ENCODE measurements around the gene HLA-G. TPM values are rescaled to one million over a fixed set of nuclear protein-coding genes. Genes with fewer than 3 reads are reported as not detected.

Gene HLA-G
- polyA plus RNA-seq, 1 of the 3 experiments (the other 2 are of a cell fraction) = not detected

DNA sequence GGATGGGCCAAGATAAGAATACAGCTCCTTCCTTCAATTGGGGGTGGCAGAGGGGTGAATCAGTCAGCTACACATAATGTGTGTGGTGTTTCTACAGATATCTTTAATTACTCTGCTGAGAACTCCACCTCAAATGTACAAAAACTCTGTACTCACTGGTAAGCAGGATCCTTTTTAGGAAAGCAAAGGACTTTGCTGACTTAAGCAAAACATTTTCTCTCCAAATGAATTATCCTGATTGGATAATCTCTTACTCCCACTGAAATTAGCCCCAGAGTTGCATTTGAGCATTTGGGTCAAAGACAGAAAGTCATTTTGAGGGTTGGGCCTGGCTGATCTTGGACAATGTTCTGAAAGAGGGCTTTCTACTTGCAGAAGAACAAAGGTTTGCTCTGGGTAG, 13.4 kb downstream of the HLA-G start:
- H3K9me3 ChIP-seq = no peaks in the 10 kb centered on the region
- H3K79me2 ChIP-seq (ENCODE audit: insufficient read depth) = no peaks in the 10 kb centered on the region
- CTCF ChIA-PET = no interaction called here
- no peaks in the 10 kb centered on the region for H4K20me1 ChIP-seq (ENCODE audit: insufficient read depth)
- TF ChIP-seq, protein P1, sequence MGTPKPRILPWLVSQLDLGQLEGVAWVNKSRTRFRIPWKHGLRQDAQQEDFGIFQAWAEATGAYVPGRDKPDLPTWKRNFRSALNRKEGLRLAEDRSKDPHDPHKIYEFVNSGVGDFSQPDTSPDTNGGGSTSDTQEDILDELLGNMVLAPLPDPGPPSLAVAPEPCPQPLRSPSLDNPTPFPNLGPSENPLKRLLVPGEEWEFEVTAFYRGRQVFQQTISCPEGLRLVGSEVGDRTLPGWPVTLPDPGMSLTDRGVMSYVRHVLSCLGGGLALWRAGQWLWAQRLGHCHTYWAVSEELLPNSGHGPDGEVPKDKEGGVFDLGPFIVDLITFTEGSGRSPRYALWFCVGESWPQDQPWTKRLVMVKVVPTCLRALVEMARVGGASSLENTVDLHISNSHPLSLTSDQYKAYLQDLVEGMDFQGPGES (IDR thresholded peaks at IDR 0.05; ENCODE audit: low read depth, low read length) = no peak
- TF ChIP-seq YY1 (IDR thresholded peaks at IDR 0.05; ENCODE audit: low read depth) = no peak
- TF ChIP-seq RFX5 (IDR thresholded peaks at IDR 0.05; ENCODE audit: low read length) = no peak
- TF ChIP-seq GABPA (IDR thresholded peaks at IDR 0.05; ENCODE audit: low read depth) = no peak
- TF ChIP-seq, protein P2, sequence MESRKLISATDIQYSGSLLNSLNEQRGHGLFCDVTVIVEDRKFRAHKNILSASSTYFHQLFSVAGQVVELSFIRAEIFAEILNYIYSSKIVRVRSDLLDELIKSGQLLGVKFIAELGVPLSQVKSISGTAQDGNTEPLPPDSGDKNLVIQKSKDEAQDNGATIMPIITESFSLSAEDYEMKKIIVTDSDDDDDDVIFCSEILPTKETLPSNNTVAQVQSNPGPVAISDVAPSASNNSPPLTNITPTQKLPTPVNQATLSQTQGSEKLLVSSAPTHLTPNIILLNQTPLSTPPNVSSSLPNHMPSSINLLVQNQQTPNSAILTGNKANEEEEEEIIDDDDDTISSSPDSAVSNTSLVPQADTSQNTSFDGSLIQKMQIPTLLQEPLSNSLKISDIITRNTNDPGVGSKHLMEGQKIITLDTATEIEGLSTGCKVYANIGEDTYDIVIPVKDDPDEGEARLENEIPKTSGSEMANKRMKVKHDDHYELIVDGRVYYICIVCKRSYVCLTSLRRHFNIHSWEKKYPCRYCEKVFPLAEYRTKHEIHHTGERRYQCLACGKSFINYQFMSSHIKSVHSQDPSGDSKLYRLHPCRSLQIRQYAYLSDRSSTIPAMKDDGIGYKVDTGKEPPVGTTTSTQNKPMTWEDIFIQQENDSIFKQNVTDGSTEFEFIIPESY (IDR thresholded peaks at IDR 0.05; ENCODE audit: borderline replicate concordance, low read depth) = no peak
- no peak for TF ChIP-seq NFIC (IDR thresholded peaks at IDR 0.05; ENCODE audit: borderline replicate concordance)
- TF ChIP-seq RCOR1 (IDR thresholded peaks at IDR 0.05; ENCODE audit: low read length) = no peak
- TF ChIP-seq TEAD4 (IDR thresholded peaks at IDR 0.05; ENCODE audit: borderline replicate concordance, insufficient read depth) = no peak
- TF ChIP-seq JUND (IDR thresholded peaks at IDR 0.05) = no peak
- peaks cover 14% of the 10 kb centered on the region for H3K27me3 ChIP-seq (ENCODE audit: insufficient read depth)
- DNase-seq = no peak
- H3K4me2 ChIP-seq = no peak overlapping the region
- H3K9ac ChIP-seq = no peak overlapping the region
- no peaks in the 10 kb centered on the region for H3F3A ChIP-seq (replicated peaks; ENCODE audit: insufficient read depth)
- no peak overlapping the region for H3K27ac ChIP-seq (ENCODE audit: low read depth in 2 of 2, low read length in 1 of 2)
- H3K4me1 ChIP-seq (ENCODE audit: control insufficient read depth in 1 of 2, insufficient read depth in 2 of 2, low read depth in 1 of 2, low read length in 1 of 2) = no peaks in the 10 kb centered on the region
- no peaks in the 10 kb centered on the region for H3K36me3 ChIP-seq (replicated peaks in 1 of 2; ENCODE audit: control insufficient read depth in 1 of 2, insufficient read depth in 2 of 2, low read length in 1 of 2)
- no peak overlapping the region for H3K4me3 ChIP-seq (ENCODE audit: low read depth in 2 of 2, low read length in 1 of 2)
- H3K9me2 ChIP-seq = no peaks in the 10 kb centered on the region
- POLR2A ChIA-PET = no interaction called here
- H2AFZ ChIP-seq (ENCODE audit: low read depth) = no peak overlapping the region

DNA sequence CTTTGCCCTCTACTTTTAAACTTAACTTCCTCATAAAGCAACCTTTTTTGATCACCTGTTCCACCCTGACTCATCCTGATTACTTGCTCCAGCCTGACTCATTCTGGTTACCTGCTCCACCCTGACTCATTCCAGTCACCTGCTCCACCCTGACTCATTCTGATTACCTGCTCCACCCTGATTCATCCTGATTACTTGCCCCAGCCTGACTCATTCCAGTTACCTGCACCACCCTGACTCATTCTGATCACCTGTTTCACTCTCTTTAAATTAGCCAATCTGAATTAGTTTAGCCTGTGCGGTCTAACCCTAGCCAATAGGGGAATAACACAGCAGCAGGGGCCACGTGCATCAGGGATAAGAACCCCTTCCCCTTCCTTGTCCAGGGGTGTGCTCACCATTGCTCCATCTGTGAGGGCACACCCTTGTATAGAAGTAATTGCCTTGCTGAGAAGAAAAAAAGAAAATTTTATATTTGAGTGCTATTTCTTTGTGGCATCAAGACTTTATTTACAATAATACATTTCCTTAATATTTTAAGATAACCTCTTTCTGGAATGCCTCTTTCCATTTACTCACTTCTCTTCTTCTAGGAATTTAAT, 17.9 kb downstream of the HLA-G start:
- Histone ChIP-seq H3K36me3 (replicated peaks in 1 of 2; ENCODE audit: control insufficient read depth in 1 of 2, insufficient read depth in 2 of 2, low read length in 1 of 2) (no peaks in the 10 kb centered on the region), H3K9me2 (no peaks in the 10 kb centered on the region), H3K27me3 (ENCODE audit: insufficient read depth) (peaks cover 11% of the 10 kb centered on the region; the same call in 1 of the 2 replicates), H3F3A (replicated peaks; ENCODE audit: insufficient read depth) (no peaks in the 10 kb centered on the region), H4K20me1 (ENCODE audit: insufficient read depth) (no peaks in the 10 kb centered on the region), H3K79me2 (ENCODE audit: insufficient read depth) (no peaks in the 10 kb centered on the region), H3K9me3 (no peaks in the 10 kb centered on the region), H3K9ac (no peak overlapping the region), H3K27ac (ENCODE audit: low read depth in 2 of 2, low read length in 1 of 2) (no peak overlapping the region), H3K4me2 (no peak overlapping the region), H2AFZ (ENCODE audit: low read depth) (no peak overlapping the region), H3K4me3 (ENCODE audit: low read depth in 2 of 2, low read length in 1 of 2) (no peak overlapping the region), H3K4me1 (ENCODE audit: control insufficient read depth in 1 of 2, insufficient read depth in 2 of 2, low read depth in 1 of 2, low read length in 1 of 2) (no peaks in the 10 kb centered on the region; a peak in 1 of 4 replicates)
- ChIA-PET CTCF (interaction anchor here (0.8 kb wide), 1 partner anchor 15 kb away, joined by 3 read pairs; no protein-coding TSS in a partner anchor), POLR2A (no interaction called here)
- no peak for DNase-seq
- TF ChIP-seq, protein P3, sequence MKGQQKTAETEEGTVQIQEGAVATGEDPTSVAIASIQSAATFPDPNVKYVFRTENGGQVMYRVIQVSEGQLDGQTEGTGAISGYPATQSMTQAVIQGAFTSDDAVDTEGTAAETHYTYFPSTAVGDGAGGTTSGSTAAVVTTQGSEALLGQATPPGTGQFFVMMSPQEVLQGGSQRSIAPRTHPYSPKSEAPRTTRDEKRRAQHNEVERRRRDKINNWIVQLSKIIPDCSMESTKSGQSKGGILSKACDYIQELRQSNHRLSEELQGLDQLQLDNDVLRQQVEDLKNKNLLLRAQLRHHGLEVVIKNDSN (IDR thresholded peaks at IDR 0.05; ENCODE audit: borderline replicate concordance, low read depth) = no peak
- TF ChIP-seq ELF1 (IDR thresholded peaks at IDR 0.05) = no peak
- no peak for TF ChIP-seq SMC3 (IDR thresholded peaks at IDR 0.05; ENCODE audit: low read depth, low read length)
- TF ChIP-seq MXI1 (IDR thresholded peaks at IDR 0.05; ENCODE audit: low read depth, low read length) = no peak
- no peak for TF ChIP-seq GABPA (IDR thresholded peaks at IDR 0.05; ENCODE audit: low read depth)
- no peak for TF ChIP-seq FOXM1 (IDR thresholded peaks at IDR 0.05; ENCODE audit: low read depth)
- no peak for TF ChIP-seq EP300 (IDR thresholded peaks at IDR 0.05; ENCODE audit: borderline replicate concordance in 1 of 2, low read depth in 1 of 2, low read length in 1 of 2)
- TF ChIP-seq TAF1 (IDR thresholded peaks at IDR 0.05; ENCODE audit: borderline replicate concordance, low read depth, low read length) = no peak
- TF ChIP-seq, protein P2 (IDR thresholded peaks at IDR 0.05; ENCODE audit: borderline replicate concordance, low read depth) = no peak
- TF ChIP-seq FOSL2 (IDR thresholded peaks at IDR 0.05; ENCODE audit: borderline replicate concordance, low read depth) = no peak
- TF ChIP-seq FOXJ3 (CRISPR knock-in tag; IDR thresholded peaks at IDR 0.05) = no peak
- no peak for TF ChIP-seq GATA2 (CRISPR knock-in tag; IDR thresholded peaks at IDR 0.05)
- TF ChIP-seq MEF2A (IDR thresholded peaks at IDR 0.05; ENCODE audit: borderline replicate concordance, low read depth) = no peak
- no peak for TF ChIP-seq SIN3A (IDR thresholded peaks at IDR 0.05; ENCODE audit: borderline replicate concordance, low read depth, low read length)
- TF ChIP-seq RXRA (IDR thresholded peaks at IDR 0.05; ENCODE audit: borderline replicate concordance, low read depth) = no peak
- 2% methylated on average over 2 of the region's 2 CpGs for WGBS (ENCODE audit: low lambda C conversion rate)

Measured in SK-N-SH (cell line).